Endothelial cell of umbilical vein (primary cell): ENCODE results near the gene SH3TC1. TPM values are rescaled to one million over a fixed set of nuclear protein-coding genes. Genes with fewer than 3 reads are reported as not detected.

ENCODE experiments used
- BruUV-seq: library from RNA; stranded (reverse); fragments of 400-500 nt; replicated peaks from 2 replicates; lab custom pipeline; 2021; lab: Mats Ljungman, UMichigan
- CTCF ChIA-PET: fragments of 300-600, 350-600 bp; sonication (Branson Sonifier 250); formaldehyde crosslinking; loops from one replicate; lab custom pipeline; 2021; ENCODE audit warnings: antibody characterized with exemption, inconsistent platforms; lab: Charles Lee
- POLR2A ChIA-PET: fragments of 300-600, 350-600 bp; sonication (Branson Sonifier 250); formaldehyde crosslinking; loops from one replicate; lab custom pipeline; 2021; ENCODE audit warnings: antibody characterized with exemption, inconsistent platforms; lab: Charles Lee
- DNase-seq: peaks from one replicate; pipeline ENCODE4 v3.0.0-alpha.2; 2011; ENCODE audit warnings: low read depth, low spot score
- FAIRE-seq: peaks from 2 replicates; lab custom pipeline; 2011; peaks lifted over from hg19 to GRCh38; lab: Jason Lieb, UNC
- H2AFZ ChIP-seq: 2 replicates; pipeline ENCODE4 v1.6.0; 2012; ENCODE audit warnings: low read depth, low read length, control low read depth, inconsistent platforms
- H3K27ac ChIP-seq: 2 replicates; pipeline ENCODE4 v1.5.1; 2011; ENCODE audit warnings: low read depth, mild to moderate bottlenecking, control low read depth, low read length, moderate library complexity; ENCODE audit not compliant: insufficient read depth
- H3K27me3 ChIP-seq, 2 experiments: 2 replicates each; pipeline versions ENCODE4 v1.6.0 to v1.6.1; 2011; ENCODE audit warnings: low read length in 2 of 2, mixed read lengths in 1 of 2; ENCODE audit not compliant: control insufficient read depth in 2 of 2, insufficient read depth in 2 of 2
- H3K36me3 ChIP-seq, 2 experiments: 2 replicates in 1 of 2; 3 replicates in 1 of 2; pipeline ENCODE4 v1.5.1; 2011; ENCODE audit warnings: low read length in 2 of 2, mild to moderate bottlenecking in 1 of 2, moderate library complexity in 1 of 2; ENCODE audit not compliant: control insufficient read depth in 2 of 2, insufficient read depth in 2 of 2; ENCODE audit errors: extremely low read depth in 1 of 2
- H3K4me1 ChIP-seq: 3 replicates; pipeline ENCODE4 v1.5.1; 2011; ENCODE audit warnings: mild to moderate bottlenecking, low read length; ENCODE audit not compliant: control insufficient read depth, insufficient read depth; ENCODE audit errors: extremely low read depth
- H3K4me2 ChIP-seq: 2 replicates; pipeline ENCODE4 v1.6.1; 2011; ENCODE audit warnings: low read length, control low read depth, mixed read lengths; ENCODE audit not compliant: insufficient read depth
- H3K4me3 ChIP-seq, 3 experiments: fragments of 200-600 bp in 1 of 3; sonication (generic), shearing (Covaris generic) in 1 of 3; replicated peaks in 1 of 3; 2 replicates each; pipeline ENCODE4 v1.5.1; 2011 to 2016; ENCODE audit warnings: control low read depth in 3 of 3, low read length in 3 of 3, mild to moderate bottlenecking in 2 of 3, inconsistent platforms in 1 of 3, low read depth in 1 of 3, moderate library complexity in 1 of 3; ENCODE audit not compliant: insufficient read depth in 1 of 3
- H3K79me2 ChIP-seq: 2 replicates; pipeline ENCODE4 v1.6.0; 2012; ENCODE audit warnings: low read length, inconsistent platforms; ENCODE audit not compliant: control insufficient read depth, insufficient read depth
- H3K9ac ChIP-seq: replicated peaks from 2 replicates; pipeline ENCODE3; 2011; ENCODE audit warnings: low read length, control low read depth; ENCODE audit not compliant: insufficient read depth; ENCODE audit errors: extremely low read depth
- H3K9me1 ChIP-seq: replicated peaks from 3 replicates; pipeline ENCODE4 v1.6.0; 2011; ENCODE audit warnings: mild to moderate bottlenecking, low read length; ENCODE audit not compliant: control insufficient read depth, insufficient read depth; ENCODE audit errors: extremely low read depth
- H3K9me3 ChIP-seq: replicated peaks from 2 replicates; pipeline ENCODE4 v1.5.1; 2012; ENCODE audit warnings: low read length, inconsistent platforms; ENCODE audit not compliant: control insufficient read depth, insufficient read depth
- H4K20me1 ChIP-seq: replicated peaks from 2 replicates; pipeline ENCODE3; 2011; ENCODE audit warnings: mild to moderate bottlenecking, low read length; ENCODE audit not compliant: control insufficient read depth, insufficient read depth; ENCODE audit errors: extremely low read depth
- EZH2 ChIP-seq: IDR thresholded peaks from 2 replicates; pipeline ENCODE4 v1.6.1; 2012; ENCODE audit warnings: borderline replicate concordance, low read depth, mild to moderate bottlenecking, moderate library complexity, low read length, inconsistent platforms; ENCODE audit not compliant: severe bottlenecking
- FOS ChIP-seq: IDR thresholded peaks from 2 replicates; pipeline ENCODE4 v1.6.1; 2011; ENCODE audit warnings: mild to moderate bottlenecking, low read length, moderate library complexity, borderline replicate concordance; ENCODE audit not compliant: insufficient read depth
- GATA2 ChIP-seq: IDR thresholded peaks from 2 replicates; pipeline ENCODE4 v1.7.0; 2011; ENCODE audit warnings: low read depth, mild to moderate bottlenecking, moderate library complexity, mixed read lengths, low read length; ENCODE audit not compliant: insufficient read length, insufficient read depth
- JUN ChIP-seq: IDR thresholded peaks from 2 replicates; pipeline ENCODE4 v1.6.1; 2011; ENCODE audit warnings: borderline replicate concordance, low read depth; ENCODE audit not compliant: insufficient read length, insufficient read depth
- MYC ChIP-seq: IDR thresholded peaks from one replicate; pipeline ENCODE4 v1.6.1; 2011; ENCODE audit warnings: mild to moderate bottlenecking, low read depth, low read length
- POLR2A ChIP-seq: IDR thresholded peaks from 2 replicates; pipeline ENCODE4 v1.6.1; 2012; ENCODE audit warnings: low read depth, mild to moderate bottlenecking, control low read depth, low read length
- POLR2AphosphoS5 ChIP-seq: IDR thresholded peaks from 2 replicates; pipeline ENCODE4 v1.6.1; 2012; ENCODE audit warnings: low read depth, mild to moderate bottlenecking, control low read depth, low read length, moderate library complexity; ENCODE audit not compliant: insufficient read depth
- dilution Hi-C: fragments of 300-500 bp; cut with MboI; formaldehyde crosslinking; loops from one replicate; pipeline ENCODE4 v1.15.0; 2019; ENCODE audit warnings: low sequenced_read_pairs; ENCODE audit not compliant: extremely low pct_ligation_motif_present
- intact Hi-C: fragments of 100-400 bp; cut with micrococcal nuclease; formaldehyde crosslinking; loops from one replicate; pipeline ENCODE4 v1.10.0; 2022
- polyA plus RNA-seq, 4 experiments: library from polyadenylated mRNA; depleted of rRNA in 3 of 4; stranded (reverse) in 3 of 4; unstranded in 1 of 4; fragments of >200 nt; gene quantifications; 2 replicates each; pipeline versions ENCODE4 v1.2.1 to v1.2.3, GENCODE V29; 2011 to 2012; ENCODE audit warnings: missing spikeins in 1 of 4
- total RNA-seq: library from RNA; stranded (reverse); gene quantifications from 2 replicates; pipeline ENCODE4 v1.2.3, GENCODE V29; 2021
- TF ChIP-seq, protein P1 (sequence below), 2 donors: IDR thresholded peaks; 1 replicate in 1 of 2; 2 replicates in 1 of 2; pipeline ENCODE4 v1.5.1; 2011; ENCODE audit warnings: low read length in 2 of 2, mild to moderate bottlenecking in 2 of 2, moderate library complexity in 2 of 2, control low read depth in 1 of 2, inconsistent platforms in 1 of 2, low read depth in 1 of 2; ENCODE audit not compliant: insufficient read depth in 1 of 2; ENCODE audit errors: extremely low read depth in 1 of 2
- TF ChIP-seq, protein P2 (sequence below): IDR thresholded peaks from 2 replicates; pipeline ENCODE4 v1.6.1; 2011; ENCODE audit not compliant: insufficient read depth, insufficient read length

The SH3TC1 gene
- total and polyA plus RNA-seq, 2 donors (not counting 3 experiments of a cell fraction or from before 2014, with no cell fraction given), result 96.5 to 192 TPM

DNA sequence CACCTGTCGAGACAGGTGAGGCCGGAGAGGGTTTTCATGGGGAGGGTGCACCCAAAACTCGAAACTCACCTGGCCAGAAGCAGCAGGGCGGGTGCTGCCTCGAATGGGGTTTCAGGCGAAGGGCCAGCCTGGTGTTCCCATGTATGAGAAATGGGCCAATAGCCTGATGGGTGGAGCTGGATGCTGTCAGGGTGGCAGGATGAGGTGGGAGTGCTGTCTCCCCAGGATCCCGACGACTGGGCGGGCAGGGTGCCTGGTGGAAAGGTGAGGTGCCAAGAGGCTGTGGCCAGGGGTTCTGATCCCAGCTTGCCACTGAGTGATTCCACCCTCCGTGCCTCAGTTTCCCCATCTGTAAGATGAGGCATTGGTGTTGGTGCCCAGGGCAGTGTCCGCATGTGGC, 16.8 kb upstream of the SH3TC1 start:
- Histone ChIP-seq H4K20me1 (no peaks in the 10 kb centered on the region), H3K9ac (no peak overlapping the region), H3K4me3 (no peak overlapping the region), H3K27ac (no peak overlapping the region), H3K4me1 (peaks cover 15% of the 10 kb centered on the region), H2AFZ (no peak overlapping the region), H3K36me3 (no peaks in the 10 kb centered on the region), H3K9me1 (no peaks in the 10 kb centered on the region), H3K4me2 (no peak overlapping the region), H3K79me2 (no peaks in the 10 kb centered on the region), H3K9me3 (no peaks in the 10 kb centered on the region), H3K27me3 (no peaks in the 10 kb centered on the region)
- TF ChIP-seq JUN (no peak), POLR2A (no peak), POLR2AphosphoS5 (no peak), MYC (no peak), EZH2 (no peak), GATA2 (no peak), FOS (no peak)
- TF ChIP-seq, protein P1, sequence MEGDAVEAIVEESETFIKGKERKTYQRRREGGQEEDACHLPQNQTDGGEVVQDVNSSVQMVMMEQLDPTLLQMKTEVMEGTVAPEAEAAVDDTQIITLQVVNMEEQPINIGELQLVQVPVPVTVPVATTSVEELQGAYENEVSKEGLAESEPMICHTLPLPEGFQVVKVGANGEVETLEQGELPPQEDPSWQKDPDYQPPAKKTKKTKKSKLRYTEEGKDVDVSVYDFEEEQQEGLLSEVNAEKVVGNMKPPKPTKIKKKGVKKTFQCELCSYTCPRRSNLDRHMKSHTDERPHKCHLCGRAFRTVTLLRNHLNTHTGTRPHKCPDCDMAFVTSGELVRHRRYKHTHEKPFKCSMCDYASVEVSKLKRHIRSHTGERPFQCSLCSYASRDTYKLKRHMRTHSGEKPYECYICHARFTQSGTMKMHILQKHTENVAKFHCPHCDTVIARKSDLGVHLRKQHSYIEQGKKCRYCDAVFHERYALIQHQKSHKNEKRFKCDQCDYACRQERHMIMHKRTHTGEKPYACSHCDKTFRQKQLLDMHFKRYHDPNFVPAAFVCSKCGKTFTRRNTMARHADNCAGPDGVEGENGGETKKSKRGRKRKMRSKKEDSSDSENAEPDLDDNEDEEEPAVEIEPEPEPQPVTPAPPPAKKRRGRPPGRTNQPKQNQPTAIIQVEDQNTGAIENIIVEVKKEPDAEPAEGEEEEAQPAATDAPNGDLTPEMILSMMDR (IDR thresholded peaks at IDR 0.05; ENCODE audit: extremely low read depth in 1 of 2, insufficient read depth in 1 of 2, low read depth in 1 of 2, low read length in 2 of 2), result no peak
- TF ChIP-seq, protein P2, sequence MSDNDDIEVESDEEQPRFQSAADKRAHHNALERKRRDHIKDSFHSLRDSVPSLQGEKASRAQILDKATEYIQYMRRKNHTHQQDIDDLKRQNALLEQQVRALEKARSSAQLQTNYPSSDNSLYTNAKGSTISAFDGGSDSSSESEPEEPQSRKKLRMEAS, result no peak
- no TSS peak for BruUV-seq
- POLR2A ChIA-PET, result no interaction called here
- intact Hi-C loops (no loop called here), dilution Hi-C loops (no loop called here)
- FAIRE-seq (no peak), DNase-seq (no peak)
- CTCF ChIA-PET, result interaction anchor here (1.0 kb wide), 1 partner anchor 228 kb away, joined by 3 read pairs; no protein-coding TSS in a partner anchor
